ENCODE results near the gene AMDHD1.

AMDHD1 gene

DNA sequence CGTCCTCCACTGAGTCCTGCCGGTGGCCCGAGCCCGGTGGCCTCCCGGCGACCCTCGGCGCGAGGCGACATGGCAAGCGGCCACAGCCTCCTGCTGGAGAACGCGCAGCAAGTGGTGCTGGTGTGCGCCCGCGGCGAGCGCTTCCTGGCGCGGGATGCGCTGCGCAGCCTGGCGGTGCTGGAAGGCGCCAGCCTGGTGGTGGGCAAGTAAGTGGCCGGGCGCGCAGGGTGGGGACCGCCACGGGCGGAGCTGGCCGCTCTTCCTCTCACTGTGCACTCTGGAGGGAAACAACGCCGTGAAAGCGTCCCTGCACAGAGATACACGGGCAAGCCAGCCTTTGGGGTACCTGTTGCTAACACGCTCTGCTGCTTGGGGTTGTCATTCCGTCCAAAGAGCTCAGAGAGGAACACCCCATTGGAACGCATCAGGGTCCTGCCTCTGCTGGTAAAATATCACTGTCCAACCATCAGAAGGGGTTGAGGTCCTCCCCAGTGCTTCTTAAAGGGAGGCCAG, at the start of gene AMDHD1:
TSS of gene AMDHD1 (plus strand) at position 2 of the 513 bp plus-strand sequence. CDS start at position 70, 68 bp downstream.
- DNase-seq = peak; percentile 72

DNA sequence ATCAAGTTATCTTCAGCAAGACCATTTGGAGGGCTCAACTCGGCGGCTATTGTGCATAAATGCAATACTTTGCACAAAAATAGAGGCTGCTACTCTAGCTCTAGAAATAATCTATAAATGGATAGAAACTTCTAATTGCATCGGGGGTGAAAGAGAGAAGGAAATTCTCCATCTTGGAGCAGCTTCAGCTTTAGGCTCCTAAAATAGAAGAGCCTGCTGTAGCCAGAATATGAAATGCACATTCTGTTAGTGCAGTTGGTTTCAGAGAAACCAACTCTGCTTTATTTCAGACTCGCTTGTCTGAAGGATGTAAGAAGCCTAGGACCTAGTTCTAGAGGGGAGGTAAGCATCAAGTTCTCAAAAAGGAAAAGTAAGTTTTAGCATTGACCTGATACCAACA, 46.3 kb upstream of the AMDHD1 start:
- no peak for DNase-seq

DNA sequence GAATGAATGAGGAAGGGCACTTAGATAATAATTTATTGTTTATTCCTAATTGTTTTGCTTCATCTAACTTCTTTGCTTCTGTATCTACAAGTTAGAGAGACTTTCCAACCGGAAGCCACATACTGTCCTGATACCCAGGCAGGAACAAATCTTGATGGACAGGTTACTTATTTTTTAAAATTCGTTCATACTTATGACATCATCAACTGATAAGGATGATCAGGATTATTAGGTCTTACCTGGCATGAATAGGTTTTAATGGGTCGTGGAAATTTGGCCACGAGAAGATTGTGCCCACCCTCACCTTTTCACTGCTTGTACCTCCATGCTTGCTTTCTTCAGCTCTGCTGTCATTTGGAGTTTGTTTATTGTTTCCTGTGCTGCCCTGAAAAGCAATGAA, 45.0 kb upstream of the AMDHD1 start:
- no peak for DNase-seq

DNA sequence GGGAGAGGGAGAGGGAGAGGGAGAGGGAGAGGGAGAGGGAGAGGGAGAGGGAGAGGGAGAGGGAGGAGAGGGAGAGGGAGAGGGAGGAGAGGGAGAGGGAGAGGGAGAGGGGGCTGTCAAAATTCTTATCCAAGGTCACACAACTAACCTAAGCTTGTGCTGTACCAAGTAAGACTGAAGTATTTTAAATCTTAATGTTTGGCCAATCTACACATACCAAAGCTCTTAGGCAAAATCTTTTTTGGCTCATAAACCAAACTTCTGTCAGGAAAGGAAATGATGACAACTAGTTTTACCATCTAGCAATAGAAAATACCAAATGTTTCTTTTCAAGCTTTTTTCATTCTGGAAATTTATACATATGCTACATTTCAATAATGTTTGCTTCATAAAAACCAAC, 34.6 kb upstream of the AMDHD1 start:
- DNase-seq = no peak

DNA sequence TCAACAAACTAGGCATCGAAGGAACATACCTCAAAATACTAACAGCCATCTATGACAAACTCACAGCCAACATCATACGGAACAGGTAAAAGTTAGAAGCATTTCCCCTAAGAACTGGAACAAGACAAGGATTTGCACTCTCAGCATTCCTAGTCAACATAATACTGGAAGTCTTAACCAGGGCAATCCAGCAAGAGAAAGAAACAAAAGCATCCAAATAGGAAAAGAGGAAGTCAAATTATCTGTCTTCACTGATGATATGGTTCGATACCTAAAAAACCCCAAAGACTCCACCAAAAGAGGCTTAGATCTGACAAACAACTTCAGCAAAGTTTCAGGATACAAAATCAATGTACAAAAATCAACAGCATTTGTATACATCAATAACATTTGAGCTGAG, 33.3 kb upstream of the AMDHD1 start:
- DNase-seq = no peak

DNA sequence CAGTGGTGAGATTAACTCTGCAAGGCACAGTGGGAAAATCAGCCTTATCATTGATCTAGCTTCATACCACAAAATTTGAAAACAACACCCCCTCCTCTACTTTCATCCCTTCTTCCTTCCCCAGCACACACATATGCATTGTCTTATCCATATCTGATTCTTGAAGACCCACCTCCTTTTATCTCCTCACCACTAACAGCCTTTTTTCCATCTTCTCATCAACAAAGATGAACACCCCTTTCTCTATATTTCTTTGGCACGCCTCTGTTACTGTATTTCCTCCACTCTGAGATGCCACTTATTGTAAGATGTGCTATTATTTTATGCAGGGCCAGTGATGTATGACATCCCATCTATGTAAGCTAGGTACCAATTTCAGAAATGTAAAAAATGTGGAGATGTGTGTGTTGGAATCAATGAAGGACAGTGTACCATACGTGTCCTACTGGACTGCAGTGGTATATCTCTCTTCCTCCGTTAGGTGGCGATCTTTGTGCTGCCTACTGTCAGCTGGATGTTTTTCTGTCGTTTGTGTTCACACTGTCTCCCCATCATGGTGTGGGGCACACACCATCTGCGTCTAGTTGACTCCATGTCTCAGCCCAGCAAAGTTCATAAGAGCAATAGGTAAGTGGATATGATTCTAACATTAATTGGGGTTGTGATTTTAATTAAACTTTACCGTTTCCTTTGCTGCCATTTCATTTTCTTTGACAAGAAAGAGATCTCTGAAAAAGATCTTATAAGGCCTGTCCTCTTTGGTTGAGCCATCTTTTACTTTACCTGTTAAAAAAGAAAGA, 24.7 kb upstream of the AMDHD1 start:
- peak; percentile 71 for DNase-seq

DNA sequence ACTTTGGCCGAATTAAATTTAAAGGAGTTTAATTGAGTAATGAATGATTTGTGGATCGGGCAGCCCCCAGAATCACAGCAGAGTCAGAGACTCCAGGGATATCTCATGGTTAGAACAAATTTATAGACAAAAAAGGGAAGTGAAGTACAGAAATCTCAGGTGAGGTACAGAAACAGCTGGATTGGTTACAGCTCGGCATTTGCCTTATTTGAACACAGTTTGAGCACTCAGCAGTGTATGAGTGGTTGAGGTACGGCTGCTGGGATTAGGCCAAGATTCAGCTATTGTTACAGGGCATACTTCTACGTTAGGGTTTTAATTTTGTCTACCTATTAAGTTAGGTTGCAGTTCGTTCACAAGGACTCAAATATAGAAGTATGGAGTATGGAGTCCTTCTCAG, 24.0 kb upstream of the AMDHD1 start:
- DNase-seq = no peak

DNA sequence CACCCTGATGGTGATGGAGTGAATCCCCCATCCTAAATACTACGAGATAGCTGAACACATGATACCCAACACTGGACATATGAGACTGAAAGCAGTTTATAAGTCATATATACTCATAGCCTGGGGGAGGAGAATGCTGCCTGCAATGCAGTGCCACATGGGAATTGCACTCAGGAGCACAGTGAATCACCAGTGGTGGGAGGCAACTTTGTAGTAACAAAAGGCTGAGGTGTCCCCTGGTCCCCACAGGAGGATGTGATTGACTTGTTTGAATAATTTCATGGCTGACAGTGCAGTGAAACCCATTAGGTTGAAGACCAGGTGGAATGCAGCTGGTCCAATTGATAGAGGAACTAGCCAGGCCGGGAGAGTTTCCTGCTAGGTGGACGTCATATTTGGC, 20.9 kb upstream of the AMDHD1 start:
- no peak for DNase-seq

DNA sequence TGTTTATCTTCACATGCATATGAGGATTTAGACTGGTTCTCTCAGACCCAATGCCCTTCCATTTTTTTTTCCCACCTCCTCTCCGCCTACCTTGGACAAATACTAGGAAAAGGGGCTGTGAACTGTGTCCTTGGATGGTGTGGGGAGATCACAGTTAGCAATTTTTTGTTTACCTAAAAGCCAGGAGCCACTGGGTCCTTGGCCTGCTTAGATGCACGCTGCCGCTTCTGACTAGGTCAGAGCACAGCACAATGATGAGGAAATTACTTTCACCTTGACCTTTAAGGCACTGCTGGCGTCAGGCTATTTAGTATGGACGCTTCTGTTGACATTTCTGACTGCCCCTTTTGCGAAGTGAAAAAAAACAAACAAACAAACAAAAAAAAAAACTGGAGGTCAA, 2.6 kb upstream of the AMDHD1 start:
- DNase-seq = no peak

DNA sequence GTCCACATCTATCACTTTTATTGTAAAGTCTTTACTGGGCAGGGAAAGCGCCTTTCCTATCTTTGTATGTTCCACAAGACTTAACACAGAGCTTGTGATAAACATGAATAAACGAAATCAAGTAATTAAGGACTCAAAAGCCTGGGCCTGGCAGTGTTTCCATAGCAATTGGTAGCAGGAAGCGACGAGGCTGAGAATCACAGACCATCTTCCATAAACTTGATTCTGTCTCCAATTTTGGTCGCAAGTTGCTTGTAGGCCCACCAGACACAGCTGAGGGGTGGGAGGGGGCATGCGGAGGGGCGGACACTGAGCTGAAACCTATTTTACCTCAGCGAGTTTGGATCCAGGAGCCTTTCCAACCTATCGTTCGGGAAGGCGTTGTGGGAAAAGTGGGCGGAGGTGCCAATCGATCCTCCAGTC, 1.0 kb upstream of the AMDHD1 start:
- no peak for DNase-seq

- DNase-seq = peak; percentile 93
Measured at GRCh38 chr12:95942524-95943329, 404 bp upstream of the AMDHD1 start, which contains the start of gene CCDC38. TSS of gene CCDC38 (minus strand) at chr12:95942614. CDS start at chr12:95936509, 6,105 bp downstream.

DNA sequence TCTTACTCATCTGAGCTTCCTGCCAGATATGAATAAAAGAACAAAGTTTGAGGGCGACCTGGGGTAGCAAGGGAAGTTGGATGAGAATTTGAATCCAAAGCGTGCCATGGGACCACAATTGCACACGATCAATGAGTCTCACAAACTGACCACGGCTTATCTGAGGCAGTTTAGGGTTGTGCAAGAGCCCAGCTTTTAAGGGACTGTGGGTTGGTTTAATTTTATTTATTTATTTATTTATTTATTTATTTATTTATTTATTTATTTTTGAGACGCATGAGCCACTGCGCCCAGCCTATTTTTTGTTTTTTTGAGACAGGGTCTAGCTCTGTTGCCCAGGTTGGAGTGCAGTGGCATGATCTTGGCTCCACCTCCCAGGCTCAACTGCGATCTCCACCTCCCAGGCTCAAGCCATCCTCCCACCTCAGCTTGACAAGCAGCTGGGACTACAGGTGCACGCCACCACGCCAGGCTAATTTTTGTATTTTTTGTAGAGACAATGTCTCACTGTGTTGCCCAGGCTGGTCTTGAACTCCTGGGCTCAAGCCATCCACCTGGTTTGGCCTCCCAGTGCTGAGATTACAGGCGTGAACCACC, 1.1 kb downstream of the AMDHD1 start:
- DNase-seq = no peak

- DNase-seq = no peak
Measured at GRCh38 chr12:95949477-95950206, 6.5 kb downstream of the AMDHD1 start.

DNA sequence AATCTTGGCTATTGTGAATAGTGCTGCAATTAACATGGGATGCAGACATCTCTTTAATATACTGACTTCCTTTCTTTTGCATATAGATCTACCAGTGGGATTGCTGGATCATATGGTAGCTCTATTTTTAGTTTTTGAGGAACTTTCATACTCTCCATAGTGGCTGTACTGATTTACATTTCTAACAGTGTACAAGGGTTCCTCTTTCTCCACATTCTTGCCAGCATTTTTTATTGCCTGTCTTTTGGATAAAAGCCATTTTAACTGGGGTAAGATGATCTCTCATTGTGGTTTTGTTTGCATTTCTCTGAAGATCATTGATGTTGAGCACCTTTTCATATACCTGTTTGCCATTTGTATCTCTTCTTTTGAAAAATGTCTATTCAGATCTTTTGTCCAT, 8.4 kb downstream of the AMDHD1 start:
- DNase-seq = no peak

- DNase-seq = no peak
Measured at GRCh38 chr12:95953000-95953399, 9.9 kb downstream of the AMDHD1 start.

DNA sequence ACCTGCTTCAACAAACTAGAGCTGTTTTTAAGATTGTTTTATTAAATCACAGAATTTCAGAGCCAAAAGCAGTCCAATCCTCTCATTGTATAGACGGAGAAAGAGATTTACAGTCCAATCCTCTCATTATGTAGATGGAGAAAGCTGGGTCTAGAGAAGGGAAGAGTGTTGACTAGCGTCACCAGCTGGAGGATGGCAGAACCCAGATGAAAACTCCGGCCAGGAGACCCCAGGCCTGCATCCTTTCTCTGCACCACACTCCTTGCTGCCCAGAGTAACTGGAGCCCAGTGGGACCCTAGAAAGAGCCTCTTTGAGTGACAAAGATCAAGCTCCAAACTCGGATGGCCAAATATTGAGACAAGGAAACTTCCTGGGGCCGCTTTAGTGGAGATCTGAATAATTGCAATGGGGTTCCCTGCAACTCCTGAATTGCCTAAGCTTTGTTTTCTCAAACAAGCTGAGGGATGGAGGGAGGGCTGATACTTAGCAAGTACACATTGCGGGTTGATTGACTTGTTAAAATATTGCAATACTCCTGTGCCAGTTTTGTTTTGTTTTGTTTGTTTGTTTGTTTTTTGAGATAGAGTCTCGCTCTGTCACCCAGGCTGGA, 12.5 kb downstream of the AMDHD1 start:
- no peak for DNase-seq

DNA sequence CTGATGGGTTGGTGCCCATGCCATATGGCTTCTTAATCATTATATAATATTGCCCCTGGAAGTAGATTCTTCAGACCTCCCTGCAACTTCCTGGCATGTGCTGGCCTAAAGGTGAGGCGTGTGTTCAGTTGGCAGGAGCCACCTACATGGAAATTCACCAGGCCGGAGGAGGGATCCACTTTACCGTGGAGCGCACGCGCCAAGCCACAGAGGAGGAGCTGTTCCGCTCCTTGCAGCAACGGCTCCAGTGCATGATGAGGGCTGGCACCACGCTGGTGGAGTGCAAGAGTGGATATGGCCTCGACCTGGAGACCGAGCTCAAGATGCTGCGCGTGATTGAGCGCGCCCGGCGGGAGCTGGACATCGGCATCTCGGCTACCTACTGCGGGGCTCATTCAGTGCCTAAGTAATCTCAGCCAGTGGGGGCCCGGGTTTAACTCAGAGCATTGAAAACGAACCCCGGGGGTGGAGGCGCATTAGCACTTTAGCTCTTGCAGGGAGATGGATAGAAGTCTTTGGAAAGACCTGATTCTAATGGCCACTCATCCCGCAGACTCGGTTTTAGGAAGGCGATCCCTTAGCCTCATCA, 13.5 kb downstream of the AMDHD1 start:
- DNase-seq = no peak

DNA sequence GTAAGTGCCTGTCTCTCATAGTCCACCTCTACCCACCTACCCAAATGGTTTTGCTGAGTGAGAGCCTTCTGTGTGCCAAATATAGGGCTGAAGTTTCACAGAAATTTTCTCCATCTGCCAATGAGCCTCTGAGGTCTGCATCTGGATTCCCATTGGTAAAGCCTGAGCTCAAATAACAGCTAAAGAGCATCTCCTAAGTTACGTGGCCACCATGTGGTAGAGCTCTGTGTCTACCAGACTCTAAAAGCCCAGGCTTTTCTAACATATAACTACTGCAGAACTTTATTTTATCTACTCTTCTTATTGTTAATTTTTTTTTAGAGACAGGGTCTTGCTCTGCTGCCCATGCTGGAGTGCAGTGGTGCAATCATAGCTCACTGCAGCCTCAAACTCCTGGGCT, 16.0 kb downstream of the AMDHD1 start:
- DNase-seq = no peak

DNA sequence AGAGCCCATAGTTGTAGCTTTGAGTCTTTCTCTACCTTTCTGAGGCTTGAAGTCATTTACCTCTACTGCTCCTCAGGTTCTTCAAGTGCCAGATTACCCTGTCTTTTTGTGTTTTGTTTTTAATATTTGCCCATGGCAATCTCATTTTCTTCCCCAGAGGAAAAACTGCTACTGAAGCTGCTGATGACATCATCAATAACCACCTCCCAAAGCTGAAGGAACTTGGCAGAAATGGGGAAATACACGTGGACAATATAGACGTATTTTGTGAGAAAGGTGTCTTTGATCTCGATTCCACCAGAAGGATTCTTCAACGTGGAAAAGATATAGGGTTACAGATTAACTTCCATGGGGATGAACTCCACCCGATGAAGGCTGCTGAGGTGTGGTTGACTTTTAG, 17.1 kb downstream of the AMDHD1 start:
- DNase-seq = no peak

- DNase-seq = no peak
Measured at GRCh38 chr12:95962222-95962621, 19.1 kb downstream of the AMDHD1 start.

GRCh38 chr12:95963096-95963495, 20.0 kb downstream of the AMDHD1 start:
- DNase-seq = peak; percentile 6
